ENCODE results near the gene TSC22D4. TPM values are rescaled to one million over a fixed set of nuclear protein-coding genes. Genes with fewer than 3 reads are reported as not detected.

Gene TSC22D4
- total and polyA plus RNA-seq, 9 of the 15 experiments (the other 6 are each of a cell fraction or from before 2014, with no cell fraction given): 0.37 to 107 (median 28.7) TPM

GRCh38 chr7:100486753-100487446, 7.9 kb upstream of the TSC22D4 start (continued):
- TF ChIP-seq BHLHE40 (IDR thresholded peaks at IDR 0.05; ENCODE audit: low read length) (peak; percentile 74), ZNF644 (tag; IDR thresholded peaks at IDR 0.05; ENCODE audit: low read depth) (no peak), ZNF121 (CRISPR knock-in tag; conservative IDR thresholded peaks at IDR 0.05) (no peak), RBFOX2 (IDR thresholded peaks at IDR 0.05; ENCODE audit: low read depth, low read length) (no peak), ZNF407 (IDR thresholded peaks at IDR 0.05; ENCODE audit: low read depth) (peak; percentile 81)
- TF ChIP-seq, protein P1, sequence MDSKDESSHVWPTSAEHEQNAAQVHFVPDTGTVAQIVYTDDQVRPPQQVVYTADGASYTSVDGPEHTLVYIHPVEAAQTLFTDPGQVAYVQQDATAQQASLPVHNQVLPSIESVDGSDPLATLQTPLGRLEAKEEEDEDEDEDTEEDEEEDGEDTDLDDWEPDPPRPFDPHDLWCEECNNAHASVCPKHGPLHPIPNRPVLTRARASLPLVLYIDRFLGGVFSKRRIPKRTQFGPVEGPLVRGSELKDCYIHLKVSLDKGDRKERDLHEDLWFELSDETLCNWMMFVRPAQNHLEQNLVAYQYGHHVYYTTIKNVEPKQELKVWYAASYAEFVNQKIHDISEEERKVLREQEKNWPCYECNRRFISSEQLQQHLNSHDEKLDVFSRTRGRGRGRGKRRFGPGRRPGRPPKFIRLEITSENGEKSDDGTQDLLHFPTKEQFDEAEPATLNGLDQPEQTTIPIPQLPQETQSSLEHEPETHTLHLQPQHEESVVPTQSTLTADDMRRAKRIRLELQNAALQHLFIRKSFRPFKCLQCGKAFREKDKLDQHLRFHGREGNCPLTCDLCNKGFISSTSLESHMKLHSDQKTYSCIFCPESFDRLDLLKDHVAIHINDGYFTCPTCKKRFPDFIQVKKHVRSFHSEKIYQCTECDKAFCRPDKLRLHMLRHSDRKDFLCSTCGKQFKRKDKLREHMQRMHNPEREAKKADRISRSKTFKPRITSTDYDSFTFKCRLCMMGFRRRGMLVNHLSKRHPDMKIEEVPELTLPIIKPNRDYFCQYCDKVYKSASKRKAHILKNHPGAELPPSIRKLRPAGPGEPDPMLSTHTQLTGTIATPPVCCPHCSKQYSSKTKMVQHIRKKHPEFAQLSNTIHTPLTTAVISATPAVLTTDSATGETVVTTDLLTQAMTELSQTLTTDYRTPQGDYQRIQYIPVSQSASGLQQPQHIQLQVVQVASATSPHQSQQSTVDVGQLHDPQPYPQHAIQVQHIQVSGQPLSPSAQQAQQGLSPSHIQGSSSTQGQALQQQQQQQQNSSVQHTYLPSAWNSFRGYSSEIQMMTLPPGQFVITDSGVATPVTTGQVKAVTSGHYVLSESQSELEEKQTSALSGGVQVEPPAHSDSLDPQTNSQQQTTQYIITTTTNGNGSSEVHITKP (IDR thresholded peaks at IDR 0.05; ENCODE audit: partially characterized antibody): peak; percentile 99
- TF ChIP-seq, protein P2, sequence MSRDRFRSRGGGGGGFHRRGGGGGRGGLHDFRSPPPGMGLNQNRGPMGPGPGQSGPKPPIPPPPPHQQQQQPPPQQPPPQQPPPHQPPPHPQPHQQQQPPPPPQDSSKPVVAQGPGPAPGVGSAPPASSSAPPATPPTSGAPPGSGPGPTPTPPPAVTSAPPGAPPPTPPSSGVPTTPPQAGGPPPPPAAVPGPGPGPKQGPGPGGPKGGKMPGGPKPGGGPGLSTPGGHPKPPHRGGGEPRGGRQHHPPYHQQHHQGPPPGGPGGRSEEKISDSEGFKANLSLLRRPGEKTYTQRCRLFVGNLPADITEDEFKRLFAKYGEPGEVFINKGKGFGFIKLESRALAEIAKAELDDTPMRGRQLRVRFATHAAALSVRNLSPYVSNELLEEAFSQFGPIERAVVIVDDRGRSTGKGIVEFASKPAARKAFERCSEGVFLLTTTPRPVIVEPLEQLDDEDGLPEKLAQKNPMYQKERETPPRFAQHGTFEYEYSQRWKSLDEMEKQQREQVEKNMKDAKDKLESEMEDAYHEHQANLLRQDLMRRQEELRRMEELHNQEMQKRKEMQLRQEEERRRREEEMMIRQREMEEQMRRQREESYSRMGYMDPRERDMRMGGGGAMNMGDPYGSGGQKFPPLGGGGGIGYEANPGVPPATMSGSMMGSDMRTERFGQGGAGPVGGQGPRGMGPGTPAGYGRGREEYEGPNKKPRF (IDR thresholded peaks at IDR 0.05; ENCODE audit: low read depth, low read length): no peak
- TF ChIP-seq, protein P3, sequence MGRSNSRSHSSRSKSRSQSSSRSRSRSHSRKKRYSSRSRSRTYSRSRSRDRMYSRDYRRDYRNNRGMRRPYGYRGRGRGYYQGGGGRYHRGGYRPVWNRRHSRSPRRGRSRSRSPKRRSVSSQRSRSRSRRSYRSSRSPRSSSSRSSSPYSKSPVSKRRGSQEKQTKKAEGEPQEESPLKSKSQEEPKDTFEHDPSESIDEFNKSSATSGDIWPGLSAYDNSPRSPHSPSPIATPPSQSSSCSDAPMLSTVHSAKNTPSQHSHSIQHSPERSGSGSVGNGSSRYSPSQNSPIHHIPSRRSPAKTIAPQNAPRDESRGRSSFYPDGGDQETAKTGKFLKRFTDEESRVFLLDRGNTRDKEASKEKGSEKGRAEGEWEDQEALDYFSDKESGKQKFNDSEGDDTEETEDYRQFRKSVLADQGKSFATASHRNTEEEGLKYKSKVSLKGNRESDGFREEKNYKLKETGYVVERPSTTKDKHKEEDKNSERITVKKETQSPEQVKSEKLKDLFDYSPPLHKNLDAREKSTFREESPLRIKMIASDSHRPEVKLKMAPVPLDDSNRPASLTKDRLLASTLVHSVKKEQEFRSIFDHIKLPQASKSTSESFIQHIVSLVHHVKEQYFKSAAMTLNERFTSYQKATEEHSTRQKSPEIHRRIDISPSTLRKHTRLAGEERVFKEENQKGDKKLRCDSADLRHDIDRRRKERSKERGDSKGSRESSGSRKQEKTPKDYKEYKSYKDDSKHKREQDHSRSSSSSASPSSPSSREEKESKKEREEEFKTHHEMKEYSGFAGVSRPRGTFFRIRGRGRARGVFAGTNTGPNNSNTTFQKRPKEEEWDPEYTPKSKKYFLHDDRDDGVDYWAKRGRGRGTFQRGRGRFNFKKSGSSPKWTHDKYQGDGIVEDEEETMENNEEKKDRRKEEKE (IDR thresholded peaks at IDR 0.05; ENCODE audit: borderline replicate concordance in 1 of 2, control insufficient read depth in 1 of 2, low read depth in 2 of 2, low read length in 1 of 2): peak in 1 of 2 experiments; percentile 84; a peak in 2 of 4 replicates

Data from K562 (cell line).